ENCODE data around the gene GATAD2A. TPM values are rescaled to one million over a fixed set of nuclear protein-coding genes. Genes with fewer than 3 reads are reported as not detected.

GATAD2A gene
- total RNA-seq, 1 experiment from 2014 or later, result 96.7 TPM

DNA sequence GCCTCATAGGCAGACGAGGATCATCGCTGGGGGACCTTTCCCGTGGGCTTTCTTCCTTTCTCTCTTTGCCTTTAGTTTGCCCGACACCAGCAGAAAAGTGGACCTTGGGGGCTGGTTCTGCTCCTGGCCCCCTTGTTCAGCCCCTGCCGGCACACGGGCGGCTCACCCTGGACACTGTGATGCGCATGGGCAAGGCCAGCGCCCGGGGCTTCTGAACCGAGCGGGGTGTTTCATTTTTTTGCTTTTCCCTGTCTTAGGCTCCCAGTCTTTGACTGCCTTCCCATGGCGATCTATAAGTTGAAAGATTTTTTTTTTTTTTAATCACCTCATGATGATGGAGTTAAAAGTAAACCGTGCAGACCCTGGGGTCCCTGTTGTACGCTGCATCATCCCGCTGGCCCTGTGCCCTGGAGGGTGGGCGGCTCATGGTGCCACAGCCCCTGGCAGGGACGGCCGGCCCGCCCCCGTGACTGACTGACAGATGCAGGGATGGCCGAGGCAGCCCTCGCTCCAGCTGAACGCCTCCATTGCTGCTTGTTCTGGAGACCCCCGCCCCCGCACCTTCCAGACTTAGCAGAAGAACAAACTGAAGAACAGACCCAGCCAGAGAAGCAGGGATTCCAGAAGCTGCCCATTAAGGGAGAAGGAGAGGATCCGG is 100.3 kb downstream of the GATAD2A start:
- DNase-seq (ENCODE audit: low spot score), result no peak

DNA sequence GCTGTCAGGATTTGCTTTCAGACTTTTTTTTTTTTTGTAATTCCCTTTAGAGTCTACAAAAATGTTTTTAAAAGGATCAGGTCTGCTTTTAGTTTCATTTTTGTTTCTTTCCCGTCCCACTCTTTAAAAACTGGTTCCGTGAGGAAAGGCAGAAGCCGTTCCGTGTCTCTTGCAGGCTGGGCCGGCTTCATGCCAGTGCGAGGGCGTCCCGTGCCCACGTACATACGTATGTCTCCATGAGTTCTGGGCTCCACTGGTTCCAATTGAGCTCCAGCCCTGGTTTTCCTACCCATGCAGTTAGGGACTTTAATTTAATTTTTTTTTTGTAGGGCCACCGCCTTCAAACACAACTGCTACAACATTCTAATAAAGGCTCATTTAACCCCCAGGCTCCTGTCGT is 101.1 kb downstream of the GATAD2A start:
- no peak for DNase-seq (ENCODE audit: low spot score)

DNA sequence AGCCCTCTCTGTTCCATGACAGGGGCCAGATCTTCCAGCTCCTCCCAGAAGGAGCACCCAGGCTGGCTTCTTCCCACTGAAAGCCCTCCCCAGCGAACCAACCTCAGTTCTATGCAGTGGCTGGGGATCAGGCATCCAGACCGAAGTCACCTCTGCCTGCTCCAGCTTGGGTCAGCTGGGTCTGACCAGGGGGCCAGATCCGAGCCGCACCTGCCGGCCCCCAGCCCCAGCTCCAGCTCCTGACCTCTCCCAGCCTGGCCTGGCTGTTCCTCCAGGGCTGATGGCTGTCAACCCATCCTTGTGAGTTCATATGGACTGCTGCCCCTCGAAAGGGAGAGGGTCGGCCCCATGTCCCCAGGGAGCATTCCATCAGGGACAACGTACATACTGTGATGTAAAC is 101.9 kb downstream of the GATAD2A start:
- DNase-seq (ENCODE audit: low spot score), result no peak

DNA sequence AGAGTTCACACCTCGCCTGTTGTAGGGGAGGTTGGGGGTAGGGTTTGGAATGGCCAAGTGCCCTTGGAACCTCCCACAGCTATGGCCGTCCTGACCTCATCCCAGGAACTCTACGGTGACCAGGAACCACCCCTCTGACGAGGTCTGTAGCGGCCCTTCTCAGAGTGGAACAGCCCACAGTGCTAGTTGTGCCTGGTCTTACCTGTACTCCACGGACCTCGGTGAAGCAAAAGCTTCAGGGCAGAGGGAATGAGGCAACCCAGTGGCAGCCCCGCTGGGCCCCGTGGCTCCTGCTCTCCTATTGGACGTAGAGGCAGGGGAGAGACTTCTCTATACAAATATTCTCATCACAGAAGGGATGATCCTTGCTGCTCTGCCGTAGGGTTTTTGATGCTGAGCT is 102.7 kb downstream of the GATAD2A start:
- DNase-seq (ENCODE audit: low spot score), result no peak

DNA sequence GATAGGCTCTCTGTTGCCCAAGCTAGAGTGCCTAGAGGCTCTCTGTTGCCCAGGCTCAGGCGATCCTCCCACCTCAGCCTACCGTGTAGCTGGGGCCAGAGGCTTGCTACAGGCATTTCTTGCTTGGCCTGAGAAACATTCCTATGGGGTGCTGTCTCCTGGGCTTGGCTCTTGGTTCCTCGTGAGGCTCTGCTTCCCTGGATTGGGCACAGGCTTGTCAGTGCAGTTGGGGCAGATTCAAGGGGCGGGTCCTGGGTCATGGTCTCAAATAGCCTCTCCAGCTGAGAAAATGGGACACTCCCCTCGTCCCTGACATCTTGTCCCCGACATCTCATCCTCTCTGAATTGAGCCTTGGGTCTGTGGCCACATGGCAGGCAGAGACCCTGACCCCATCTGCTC is 105.0 kb downstream of the GATAD2A start:
- DNase-seq (ENCODE audit: low spot score), result no peak

DNA sequence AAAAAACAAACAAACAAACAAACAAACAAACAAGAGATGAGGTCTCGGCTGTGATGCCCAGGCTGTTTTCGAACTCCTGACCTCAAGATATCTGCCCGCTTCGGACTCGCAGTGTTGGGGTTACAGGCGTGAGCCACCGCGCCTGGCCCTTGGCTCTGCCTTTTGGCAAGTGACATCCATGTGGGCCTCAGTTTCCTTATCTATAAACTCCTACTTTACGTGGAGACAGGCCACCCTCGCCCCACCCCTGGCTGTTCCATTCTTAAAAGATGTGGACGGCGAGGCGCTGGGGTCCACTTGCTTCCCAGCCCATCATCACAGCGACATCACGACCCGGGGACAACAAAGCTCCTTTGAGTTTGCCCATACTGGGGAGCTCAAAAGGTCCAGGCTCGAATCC is 108.2 kb downstream of the GATAD2A start:
- no peak for DNase-seq (ENCODE audit: low spot score)

DNA sequence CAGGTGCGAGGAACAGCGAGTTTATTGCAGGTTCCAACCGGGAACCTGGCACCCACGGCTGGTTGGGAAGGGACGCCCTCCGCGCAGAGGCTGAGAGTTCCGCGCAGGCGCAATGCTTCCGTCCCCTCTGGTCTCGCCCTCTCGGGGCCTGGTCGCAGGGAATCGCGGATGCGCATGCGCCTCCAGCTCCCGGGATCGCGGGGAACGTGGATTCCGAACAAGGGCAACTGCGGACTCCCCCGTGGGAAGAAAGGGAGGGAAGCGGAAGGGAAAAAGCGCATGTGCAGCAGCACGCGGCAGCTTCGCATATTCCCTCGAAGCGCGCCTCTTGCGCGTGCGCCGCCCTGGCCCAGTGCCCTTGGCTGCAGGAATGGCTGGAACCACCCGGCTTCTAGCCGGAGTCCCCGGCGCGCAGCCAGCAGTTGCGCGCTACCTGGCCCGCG is 108.8 kb downstream of the GATAD2A start:
- no peak for DNase-seq (ENCODE audit: low spot score)

DNA sequence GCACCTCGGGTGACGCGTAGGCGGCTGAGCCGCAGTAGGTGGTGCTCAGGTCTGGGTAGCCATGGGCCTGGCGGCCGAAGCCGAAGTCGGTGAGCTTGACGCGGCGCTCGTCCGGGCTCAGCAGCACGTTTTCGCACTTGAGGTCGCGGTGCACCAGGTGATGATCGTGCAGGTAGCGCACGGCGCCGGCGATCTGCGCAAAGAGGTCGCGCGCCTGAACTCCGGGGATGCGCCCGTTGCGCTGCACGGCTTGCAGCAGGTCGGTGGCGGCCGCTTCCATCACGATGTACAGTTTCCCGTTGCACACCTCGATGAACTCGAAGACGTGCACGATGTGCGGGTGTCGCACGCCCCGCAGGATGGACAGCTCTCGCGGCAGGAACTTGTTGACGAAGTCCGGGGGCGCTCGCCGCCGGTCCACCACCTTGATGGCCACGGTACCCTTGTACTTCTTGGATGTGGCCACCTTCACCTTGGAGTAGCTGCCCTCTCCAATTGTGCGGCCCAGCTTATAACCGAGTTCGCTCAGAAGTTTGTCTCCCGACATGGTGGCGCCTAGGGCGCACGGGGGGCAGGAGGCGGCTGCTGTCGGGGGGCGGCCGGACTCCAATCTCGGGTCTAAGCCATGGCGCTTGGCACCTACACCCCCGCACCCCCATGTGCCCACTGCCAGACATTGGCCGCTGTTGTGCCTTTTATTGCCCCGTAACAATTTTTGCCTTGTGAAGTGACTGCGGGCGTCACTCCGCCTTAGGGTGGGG is 109.6 kb downstream of the GATAD2A start, which contains the start of gene TSSK6:
TSS of gene TSSK6 (minus strand) at position 668 of the 761 bp plus-strand sequence. CDS start at position 547, 121 bp downstream.
- DNase-seq (ENCODE audit: low spot score), result no peak

DNA sequence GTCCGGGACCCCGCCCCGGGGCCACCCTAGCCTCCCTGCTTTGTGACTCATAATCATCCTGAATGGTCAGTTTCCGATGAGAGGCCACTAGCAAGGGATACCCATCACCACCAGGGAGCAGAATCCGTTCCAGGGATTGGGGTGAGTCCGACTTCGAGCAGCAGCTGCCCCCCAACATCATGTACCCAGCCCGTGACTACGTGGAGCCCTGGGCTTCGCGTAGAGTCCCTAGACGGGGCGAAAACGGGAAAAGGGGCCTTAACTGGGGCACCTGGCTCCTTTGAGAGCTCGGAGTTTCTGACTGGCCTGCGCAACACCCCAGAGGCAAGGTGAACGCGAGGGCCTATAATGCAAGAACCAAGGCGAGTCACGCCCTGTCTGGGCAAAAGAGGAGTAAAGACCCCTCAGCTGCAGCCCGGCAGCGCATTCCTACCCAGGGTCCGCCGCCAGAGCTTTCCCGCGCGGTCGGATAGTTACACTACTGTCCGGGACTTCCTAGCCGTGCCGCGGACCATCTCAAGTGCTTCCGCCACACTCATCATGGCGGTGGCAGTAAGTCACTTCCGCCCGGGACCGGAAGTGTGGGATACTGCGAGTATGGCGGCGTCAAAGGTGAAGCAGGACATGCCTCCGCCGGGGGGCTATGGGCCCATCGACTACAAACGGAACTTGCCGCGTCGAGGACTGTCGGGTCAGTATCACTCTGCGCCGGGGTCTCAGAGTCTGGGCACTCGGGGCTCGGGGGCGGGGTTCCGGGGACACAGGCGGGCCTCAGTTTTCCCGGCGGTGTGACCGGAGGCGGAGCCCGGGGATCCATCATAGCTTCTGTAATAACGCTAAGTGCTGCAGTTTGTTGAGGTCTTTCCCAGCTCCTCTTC is 110.4 kb downstream of the GATAD2A start, which contains the start of gene NDUFA13:
TSS of gene NDUFA13 (plus strand) at position 584 of the 878 bp plus-strand sequence. CDS start at position 598, 14 bp downstream.
- peak; percentile 90 for DNase-seq (ENCODE audit: low spot score)

DNA sequence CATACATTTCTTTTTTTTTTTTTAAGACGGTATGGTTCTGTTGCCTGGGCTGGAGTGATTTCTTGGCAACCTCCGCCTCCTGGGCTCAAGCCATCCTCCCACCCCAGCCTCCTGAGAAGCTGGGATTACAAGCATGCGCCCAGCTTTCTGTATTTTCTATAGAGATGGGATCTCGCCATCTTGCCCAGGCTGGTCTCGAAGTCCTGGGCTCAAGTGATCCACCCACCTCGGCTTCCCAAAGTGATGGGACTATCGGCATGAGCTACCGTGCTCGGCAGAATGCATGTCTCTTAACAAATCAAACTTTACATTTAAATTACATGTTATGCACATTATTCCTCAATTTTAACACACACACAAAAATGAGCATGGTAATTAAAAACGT is 111.8 kb downstream of the GATAD2A start:
- DNase-seq (ENCODE audit: low spot score), result no peak

DNA sequence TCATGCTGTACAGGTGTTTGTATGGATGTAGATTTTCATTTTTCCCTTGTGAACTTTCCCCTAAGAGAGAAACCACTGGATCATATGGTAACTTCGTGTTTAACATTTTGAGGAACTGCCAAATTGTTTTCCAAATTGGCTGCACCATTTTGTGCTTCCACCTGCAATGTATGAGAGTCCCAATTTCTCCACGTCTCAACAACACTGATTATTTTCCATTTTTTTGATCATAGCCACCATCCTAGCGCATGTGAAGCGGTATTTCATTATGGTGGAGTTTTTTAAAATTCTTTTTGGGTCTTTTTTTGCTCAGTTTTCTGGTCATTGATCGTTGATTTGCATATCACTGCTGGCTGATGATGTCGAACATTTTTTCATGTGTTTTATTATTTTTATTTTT is 115.5 kb downstream of the GATAD2A start:
- DNase-seq (ENCODE audit: low spot score), result no peak

DNA sequence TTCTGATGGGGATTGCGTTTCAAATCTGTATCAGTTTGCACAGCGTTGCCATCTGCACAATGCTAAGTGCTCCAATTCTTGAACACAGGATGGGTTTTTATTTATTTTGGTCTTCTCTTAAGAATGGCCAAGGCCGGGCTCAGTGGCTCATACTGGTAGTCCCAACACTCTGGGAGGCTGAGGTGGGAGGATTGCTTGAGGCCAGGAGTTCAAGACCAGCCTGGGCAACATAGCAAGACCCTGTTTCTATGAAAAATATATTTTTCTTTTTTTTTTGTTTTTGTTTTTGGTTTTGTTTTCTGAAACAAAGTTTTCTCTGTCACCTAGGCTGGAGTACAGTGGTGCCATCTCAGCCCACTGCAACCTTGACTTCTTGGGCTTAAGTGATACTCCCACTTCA is 117.7 kb downstream of the GATAD2A start:
- DNase-seq (ENCODE audit: low spot score), result no peak

DNA sequence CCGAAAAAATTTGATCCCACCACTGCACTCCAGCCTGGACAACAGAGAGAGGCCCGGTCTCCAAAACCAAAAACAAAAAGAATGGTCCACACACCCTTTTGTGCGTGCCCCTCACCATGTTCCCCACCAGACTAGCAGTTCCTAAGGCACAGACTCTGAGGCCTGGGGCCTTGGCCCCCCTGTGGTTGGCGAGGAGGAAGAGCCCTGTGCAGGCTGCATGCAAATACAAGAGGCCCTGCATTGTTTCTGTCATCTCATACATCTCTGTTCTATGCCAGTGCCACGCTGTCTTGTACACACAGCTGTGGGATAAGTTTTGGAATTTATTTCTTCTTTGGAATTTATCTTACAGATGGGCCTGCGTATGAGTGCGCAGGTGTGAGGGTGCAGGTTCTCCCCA is 118.6 kb downstream of the GATAD2A start:
- DNase-seq (ENCODE audit: low spot score), result no peak

DNA sequence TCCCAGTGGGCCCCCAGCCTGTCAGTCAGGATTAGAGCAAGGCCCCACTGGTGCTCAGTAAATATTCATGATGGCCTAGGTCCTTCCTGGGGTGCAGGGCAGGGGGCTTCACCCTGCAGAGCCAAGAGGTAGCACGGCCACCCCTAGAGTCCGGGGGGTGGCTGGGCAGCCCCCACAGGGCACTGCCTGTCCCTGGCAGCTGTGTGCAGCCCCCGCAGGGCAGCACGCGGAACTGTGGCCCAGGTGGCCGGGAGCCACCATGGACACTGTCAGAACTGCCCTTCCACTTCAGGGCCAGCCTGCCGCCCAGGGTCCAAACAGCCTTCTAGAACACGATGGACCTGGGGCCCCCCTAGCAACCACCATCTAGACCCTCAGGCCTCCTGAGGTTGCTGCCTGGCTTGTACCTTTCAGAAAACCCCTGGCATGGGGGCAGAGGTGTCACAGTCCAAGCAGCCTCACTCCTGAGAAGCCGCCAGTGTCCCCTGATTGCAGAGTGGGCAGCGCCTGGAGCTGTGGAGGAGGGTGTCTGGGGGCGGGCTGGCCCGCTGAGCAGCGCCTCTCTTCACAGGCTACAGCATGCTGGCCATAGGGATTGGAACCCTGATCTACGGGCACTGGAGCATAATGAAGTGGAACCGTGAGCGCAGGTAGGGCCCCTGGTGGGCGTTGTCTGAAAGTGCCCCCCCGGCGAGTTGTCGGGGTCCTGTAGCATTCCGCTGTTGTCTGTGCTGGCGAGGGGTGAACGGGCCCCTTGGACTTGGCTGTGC is 120.3 kb downstream of the GATAD2A start:
- no peak for DNase-seq (ENCODE audit: low spot score)

DNA sequence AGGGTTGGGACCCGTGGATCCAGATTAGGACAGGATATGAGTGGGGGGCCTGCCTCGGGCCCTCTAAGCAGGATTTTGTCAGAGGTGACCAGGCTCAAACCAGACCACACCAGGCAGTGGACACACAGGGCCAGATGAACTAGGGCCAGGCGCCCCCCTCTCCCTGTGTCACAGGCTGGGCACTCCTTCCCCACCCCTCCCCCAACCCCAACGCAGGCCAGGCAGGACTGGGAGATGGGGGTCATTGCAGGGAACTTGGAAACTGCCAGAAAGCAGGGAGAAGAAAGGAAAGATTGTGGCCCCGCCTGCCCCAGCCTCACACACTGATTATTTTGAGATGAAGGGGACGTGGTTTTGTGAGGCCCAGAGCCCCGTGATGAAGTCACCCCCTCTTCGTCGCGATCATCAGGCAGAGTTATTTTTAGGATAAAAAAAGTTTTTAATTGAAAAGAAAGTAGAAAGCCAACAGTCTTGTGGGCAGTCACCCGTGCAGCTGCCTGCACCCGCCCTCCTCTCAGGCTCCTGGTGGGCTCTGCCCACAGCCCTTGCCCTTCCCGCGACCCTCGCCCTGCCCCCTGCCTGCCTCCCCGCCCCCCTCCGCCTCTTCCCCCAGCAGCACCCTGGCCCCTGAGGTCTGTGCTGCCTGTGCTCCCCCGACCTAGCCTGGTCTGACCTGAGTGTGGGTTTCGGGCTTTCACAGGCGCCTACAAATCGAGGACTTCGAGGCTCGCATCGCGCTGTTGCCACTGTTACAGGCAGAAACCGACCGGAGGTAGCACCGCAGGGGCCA is 121.3 kb downstream of the GATAD2A start:
- no peak for DNase-seq (ENCODE audit: low spot score)

DNA sequence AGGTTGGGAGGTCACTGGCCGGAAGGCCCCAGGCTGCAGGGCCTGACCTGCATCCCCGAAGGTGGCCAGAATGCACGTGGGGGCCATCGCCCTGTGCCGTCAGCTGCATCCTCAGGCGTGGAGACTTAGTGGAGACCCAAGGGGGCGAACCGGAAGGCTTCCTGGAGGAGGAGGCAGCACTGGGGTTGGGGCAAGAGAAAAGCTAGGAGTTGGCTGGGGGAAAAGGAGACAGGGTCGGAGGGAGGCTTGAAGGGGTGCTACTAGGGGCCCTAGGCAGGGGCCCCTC is 121.8 kb downstream of the GATAD2A start:
- DNase-seq (ENCODE audit: low spot score), result no peak

DNA sequence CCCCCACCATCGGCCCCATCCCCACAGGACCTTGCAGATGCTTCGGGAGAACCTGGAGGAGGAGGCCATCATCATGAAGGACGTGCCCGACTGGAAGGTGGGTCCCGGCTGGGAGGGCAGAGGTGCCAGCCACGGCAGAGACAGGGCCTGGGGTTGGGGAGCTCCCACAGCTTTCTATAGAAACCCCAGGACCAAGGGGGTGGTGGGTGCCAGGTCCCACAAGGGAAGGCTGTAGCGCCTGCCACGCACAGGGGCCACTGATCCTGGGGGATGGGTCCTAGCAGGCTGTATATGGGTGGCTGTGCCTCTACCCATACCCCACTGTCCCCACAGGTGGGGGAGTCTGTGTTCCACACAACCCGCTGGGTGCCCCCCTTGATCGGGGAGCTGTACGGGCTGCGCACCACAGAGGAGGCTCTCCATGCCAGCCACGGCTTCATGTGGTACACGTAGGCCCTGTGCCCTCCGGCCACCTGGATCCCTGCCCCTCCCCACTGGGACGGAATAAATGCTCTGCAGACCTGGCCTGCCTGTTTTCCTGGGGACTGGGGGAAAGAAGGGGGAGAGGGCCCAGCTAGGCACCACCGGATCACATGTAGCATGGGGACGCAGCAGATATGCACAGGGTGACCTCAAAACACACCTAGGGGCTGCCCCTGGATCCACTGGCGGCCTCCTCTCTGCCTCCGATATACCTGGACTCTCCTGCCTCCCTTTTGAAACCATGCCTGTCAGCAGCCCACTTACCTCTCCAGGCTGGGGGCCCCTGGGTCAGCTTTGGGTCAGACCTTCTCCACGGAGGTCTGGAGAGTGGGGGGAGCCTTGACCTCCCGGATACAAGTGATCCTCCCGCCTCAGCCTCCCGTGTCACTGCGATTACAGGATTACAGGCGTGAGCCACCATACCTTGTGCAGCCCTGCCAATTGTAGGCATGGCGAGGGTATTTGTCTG is 122.5 kb downstream of the GATAD2A start:
- DNase-seq (ENCODE audit: low spot score), result no peak

DNA sequence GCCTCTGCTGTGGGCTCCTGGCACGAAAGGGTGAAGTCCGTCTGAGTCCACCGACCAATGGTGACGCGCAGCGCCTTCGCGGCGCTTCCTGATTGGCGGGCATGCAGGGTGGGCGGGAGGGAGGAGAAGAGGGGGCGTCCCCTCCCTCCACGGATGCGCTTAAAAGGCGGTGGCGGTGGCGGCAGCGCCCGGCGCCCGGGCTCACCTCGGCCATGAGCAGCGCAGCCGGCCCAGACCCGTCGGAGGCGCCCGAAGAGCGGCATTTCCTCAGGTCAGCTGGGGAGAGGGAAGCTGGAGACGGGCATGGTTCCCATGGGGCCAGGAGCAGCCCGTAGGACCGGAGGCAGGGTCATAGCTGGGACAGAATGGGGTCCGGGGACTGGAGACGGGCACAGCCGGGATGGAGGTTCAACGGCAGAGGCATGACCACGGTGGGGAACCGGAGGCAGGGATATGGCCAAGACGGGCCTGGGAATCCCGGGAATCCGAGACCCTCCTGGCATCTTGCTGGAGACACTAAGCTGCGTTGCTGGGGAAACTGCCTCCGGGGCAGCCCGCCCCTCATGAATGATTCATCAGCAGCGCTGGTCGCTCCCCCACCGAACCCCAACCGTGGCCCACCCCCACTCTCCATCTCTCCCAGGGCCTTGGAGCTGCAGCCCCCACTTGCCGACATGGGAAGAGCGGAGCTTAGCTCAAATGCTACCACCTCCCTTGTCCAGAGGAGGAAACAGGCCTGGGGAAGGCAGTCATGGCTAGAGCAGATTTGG is 123.4 kb downstream of the GATAD2A start, which contains the start of gene YJEFN3:
TSS of gene YJEFN3 (plus strand) at position 191 of the 770 bp plus-strand sequence. CDS start at position 213, 22 bp downstream.
- no peak for DNase-seq (ENCODE audit: low spot score)

All from HT-29 (cell line).